Parathyroid adenoma (tissue), 2 donors: ENCODE data around the gene TMEM238L.

ENCODE experiments used
- H2AFZ ChIP-seq: fragments of 300-600 bp; sonication (generic); one replicate; pipeline ENCODE4 v1.7.0; 2017; ENCODE audit warnings: antibody characterized with exemption, mild to moderate bottlenecking
- H3K27ac ChIP-seq: fragments of 300-600 bp; sonication (generic); one replicate; pipeline ENCODE4 v1.7.0; 2017
- H3K27me3 ChIP-seq: fragments of 300-600 bp; sonication (generic); one replicate; pipeline ENCODE4 v1.7.0; 2017; ENCODE audit warnings: low read length; ENCODE audit not compliant: control insufficient read depth, insufficient read depth
- H3K36me3 ChIP-seq: fragments of 300-600 bp; sonication (generic); one replicate; pipeline ENCODE4 v1.7.0; 2017; ENCODE audit warnings: low read length; ENCODE audit not compliant: control insufficient read depth, insufficient read depth
- H3K4me1 ChIP-seq: fragments of 300-600 bp; sonication (generic); one replicate; pipeline ENCODE4 v1.7.0; 2017; ENCODE audit warnings: control low read depth
- H3K4me2 ChIP-seq: fragments of 300-600 bp; sonication (generic); one replicate; pipeline ENCODE4 v1.7.0; 2017; ENCODE audit warnings: low read length
- H3K4me3 ChIP-seq: fragments of 300-600 bp; sonication (generic); one replicate; pipeline ENCODE4 v1.7.0; 2017; ENCODE audit warnings: low read depth, low read length
- H3K79me2 ChIP-seq: fragments of 300-600 bp; sonication (generic); one replicate; pipeline ENCODE4 v1.7.0; 2017; ENCODE audit warnings: control low read depth
- H3K9ac ChIP-seq: fragments of 300-600 bp; sonication (generic); one replicate; pipeline ENCODE4 v1.7.0; 2017; ENCODE audit warnings: mild to moderate bottlenecking
- H3K9me3 ChIP-seq: fragments of 300-600 bp; sonication (generic); one replicate; pipeline ENCODE4 v1.7.0; 2017; ENCODE audit warnings: low read length; ENCODE audit not compliant: control insufficient read depth
- CTCF ChIP-seq: fragments of 300-600 bp; sonication (generic); IDR thresholded peaks from one replicate; pipeline ENCODE4 v1.7.0; 2017; ENCODE audit warnings: antibody characterized with exemption, mild to moderate bottlenecking
- donor health status: primary hyperparathyroidism.

TMEM238L gene

GRCh38 chr17:10842658-10843057, 38.8 kb upstream of the TMEM238L start:
- Histone ChIP-seq H3K36me3 (no peaks in the 10 kb centered on the region), H3K4me1 (no peaks in the 10 kb centered on the region), H3K79me2 (no peaks in the 10 kb centered on the region), H2AFZ (no peak overlapping the region), H3K27ac (no peak overlapping the region), H3K9ac (no peak overlapping the region), H3K4me3 (no peak overlapping the region), H3K4me2 (no peak overlapping the region), H3K27me3 (no peaks in the 10 kb centered on the region), H3K9me3 (no peaks in the 10 kb centered on the region)
- TF ChIP-seq CTCF, result no peak

GRCh38 chr17:10838682-10839081, 34.8 kb upstream of the TMEM238L start:
- Histone ChIP-seq H3K27me3 (no peaks in the 10 kb centered on the region), H3K36me3 (no peaks in the 10 kb centered on the region), H3K9ac (no peak overlapping the region), H3K9me3 (no peaks in the 10 kb centered on the region), H3K4me1 (no peaks in the 10 kb centered on the region), H2AFZ (no peak overlapping the region), H3K79me2 (no peaks in the 10 kb centered on the region), H3K4me2 (no peak overlapping the region), H3K4me3 (no peak overlapping the region), H3K27ac (no peak overlapping the region)
- no peak for TF ChIP-seq CTCF

- Histone ChIP-seq H3K79me2 (no peaks in the 10 kb centered on the region), H3K9ac (no peak within 1 kb of the TSS), H3K9me3 (no peaks in the 10 kb centered on the region), H2AFZ (no peak within 1 kb of the TSS), H3K27ac (no peak within 1 kb of the TSS), H3K4me3 (no peak within 1 kb of the TSS), H3K27me3 (no peaks in the 10 kb centered on the region), H3K4me2 (no peak within 1 kb of the TSS), H3K4me1 (no peaks in the 10 kb centered on the region), H3K36me3 (no peaks in the 10 kb centered on the region)
- TF ChIP-seq CTCF, result no peak
These were observed 34.0 kb upstream of the TMEM238L start, which contains the start of gene PIRT for GRCh38 chr17:10837921-10838320. Gene PIRT, minus strand, starts transcription at chr17:10838087. Its CDS starts 12,442 bp downstream, at chr17:10825645.

GRCh38 chr17:10836966-10837590, 33.2 kb upstream of the TMEM238L start:
- no peaks in the 10 kb centered on the region for H3K27me3 ChIP-seq
- H3K36me3 ChIP-seq, result no peaks in the 10 kb centered on the region
- H3K27ac ChIP-seq, result no peak overlapping the region
- no peak overlapping the region for H3K4me2 ChIP-seq
- H3K79me2 ChIP-seq, result no peaks in the 10 kb centered on the region
- H3K4me1 ChIP-seq, result no peaks in the 10 kb centered on the region
- no peaks in the 10 kb centered on the region for H3K9me3 ChIP-seq
- H3K4me3 ChIP-seq, result no peak overlapping the region
- H3K9ac ChIP-seq, result no peak overlapping the region
- H2AFZ ChIP-seq, result no peak overlapping the region
- no peak for TF ChIP-seq CTCF

- no peaks in the 10 kb centered on the region for H3K4me1 ChIP-seq
- H3K27me3 ChIP-seq, result no peaks in the 10 kb centered on the region
- no peak overlapping the region for H3K27ac ChIP-seq
- no peak overlapping the region for H2AFZ ChIP-seq
- H3K9me3 ChIP-seq, result no peaks in the 10 kb centered on the region
- no peak overlapping the region for H3K4me3 ChIP-seq
- H3K36me3 ChIP-seq, result no peaks in the 10 kb centered on the region
- no peak overlapping the region for H3K9ac ChIP-seq
- no peak for TF ChIP-seq CTCF
- no peak overlapping the region for H3K4me2 ChIP-seq
- no peaks in the 10 kb centered on the region for H3K79me2 ChIP-seq
These were observed 32.2 kb upstream of the TMEM238L start for GRCh38 chr17:10836145-10836544.
